PFSK-1 (cell line): ENCODE measurements around the gene SAMD8.

Source experiments
- FOXP2 ChIP-seq: optimal IDR thresholded peaks from 2 replicates; pipeline ENCODE3; 2011; ENCODE audit warnings: borderline replicate concordance, control low read depth, inconsistent platforms; ENCODE audit not compliant: insufficient read depth; ENCODE audit errors: extremely low read length, extremely low read depth
- POLR2AphosphoS5 ChIP-seq: IDR thresholded peaks from 2 replicates; pipeline ENCODE4 v1.6.1; 2012; ENCODE audit warnings: low read depth, mild to moderate bottlenecking, control low read depth, low read length, moderate library complexity
- REST ChIP-seq, 2 experiments: IDR thresholded peaks; 2 replicates each; pipeline versions ENCODE4 v1.6.1 to v1.8.0; 2011 to 2012; ENCODE audit warnings: low read depth in 2 of 2, low read length in 2 of 2, control low read depth in 1 of 2, inconsistent platforms in 1 of 2, mild to moderate bottlenecking in 1 of 2, moderate library complexity in 1 of 2; ENCODE audit not compliant: insufficient read depth in 1 of 2
- SIN3A ChIP-seq: IDR thresholded peaks from 2 replicates; pipeline ENCODE4 v1.6.1; 2012; ENCODE audit warnings: mild to moderate bottlenecking, low read length, moderate library complexity, borderline replicate concordance; ENCODE audit not compliant: insufficient read depth
- TAF1 ChIP-seq: IDR thresholded peaks from 2 replicates; pipeline ENCODE4 v1.6.1; 2012; ENCODE audit warnings: low read length, control low read depth, borderline replicate concordance; ENCODE audit not compliant: insufficient read depth

SAMD8 gene

GRCh38 chr10:75102830-75103673, 8.4 kb upstream of the SAMD8 start:
- TF ChIP-seq FOXP2 (no peak), POLR2AphosphoS5 (no peak), TAF1 (no peak), SIN3A (no peak), REST (IDR thresholded peaks at IDR 0.05; ENCODE audit: insufficient read depth in 1 of 2, low read depth in 2 of 2, low read length in 2 of 2) (no peak)

GRCh38 chr10:75103881-75104686, 7.4 kb upstream of the SAMD8 start:
- TF ChIP-seq REST (IDR thresholded peaks at IDR 0.05; ENCODE audit: insufficient read depth in 1 of 2, low read depth in 2 of 2, low read length in 2 of 2): no peak

- TF ChIP-seq TAF1 (no peak), SIN3A (no peak), REST (IDR thresholded peaks at IDR 0.05; ENCODE audit: insufficient read depth in 1 of 2, low read depth in 2 of 2, low read length in 2 of 2) (no peak), FOXP2 (no peak), POLR2AphosphoS5 (no peak)
Observed at GRCh38 chr10:75104842-75105241, 6.6 kb upstream of the SAMD8 start.

- no peak for TF ChIP-seq REST (IDR thresholded peaks at IDR 0.05; ENCODE audit: insufficient read depth in 1 of 2, low read depth in 2 of 2, low read length in 2 of 2)
- no peak for TF ChIP-seq TAF1
- no peak for TF ChIP-seq FOXP2
- no peak for TF ChIP-seq POLR2AphosphoS5
- TF ChIP-seq SIN3A: no peak
Observed at GRCh38 chr10:75105576-75106197, 5.8 kb upstream of the SAMD8 start.
